Measurements from ENCODE around the gene PYM1. TPM values are rescaled to one million over a fixed set of nuclear protein-coding genes. Genes with fewer than 3 reads are reported as not detected.

PYM1 gene
- polyA plus RNA-seq, 1 donor from 2014 or later = 49.3 TPM

DNA sequence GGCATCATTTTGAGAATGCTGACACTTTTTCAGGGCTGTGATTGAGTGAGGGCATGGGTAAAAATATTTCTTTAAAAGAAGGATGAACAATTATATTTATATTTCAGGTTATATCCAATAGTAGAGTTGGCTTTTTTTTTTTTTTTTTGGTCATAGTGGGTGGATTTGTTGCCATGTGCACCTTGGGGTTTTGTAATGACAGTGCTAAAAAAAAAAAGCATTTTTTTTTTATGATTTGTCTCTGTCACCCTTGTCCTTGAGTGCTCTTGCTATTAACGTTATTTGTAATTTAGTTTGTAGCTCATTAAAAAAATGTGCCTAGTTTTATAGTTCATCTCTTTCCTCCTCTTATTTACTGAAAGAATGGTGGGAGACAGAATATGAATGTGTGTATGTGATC is 44.8 kb upstream of the PYM1 start:
- Histone ChIP-seq H3K79me2 (replicated peaks; ENCODE audit: insufficient read depth, low read length) (peaks cover 43% of the 10 kb centered on the region), H3K27ac (ENCODE audit: low read length) (peak overlapping the region; percentile 91), H2AFZ (ENCODE audit: low read depth, low read length) (peak overlapping the region; percentile 80), H3K9me3 (ENCODE audit: low read length) (no peaks in the 10 kb centered on the region), H3K4me3 (ENCODE audit: low read length) (peak overlapping the region; percentile 84), H3K27me3 (ENCODE audit: insufficient read depth, low read depth, low read length) (no peaks in the 10 kb centered on the region), H3K9me2 (ENCODE audit: insufficient read depth, low read length) (no peaks in the 10 kb centered on the region), H3F3A (ENCODE audit: insufficient read depth, low read length, poor library complexity, severe bottlenecking) (no peaks in the 10 kb centered on the region), H3K9ac (ENCODE audit: low read length) (peak overlapping the region; percentile 76), H3K4me2 (ENCODE audit: low read length) (peak overlapping the region; percentile 63), H4K20me1 (ENCODE audit: insufficient read depth) (no peaks in the 10 kb centered on the region), H3K36me3 (ENCODE audit: insufficient read depth, low read length) (no peaks in the 10 kb centered on the region)
- TF ChIP-seq EZH2 (IDR thresholded peaks at IDR 0.05; ENCODE audit: borderline replicate concordance, insufficient read depth, low read length, poor library complexity, severe bottlenecking) (no peak), EP300 (conservative IDR thresholded peaks at IDR 0.05; ENCODE audit: poor library complexity, severe bottlenecking) (no peak), POLR2AphosphoS5 (IDR thresholded peaks at IDR 0.05) (no peak), SMC3 (conservative IDR thresholded peaks at IDR 0.05; ENCODE audit: poor library complexity) (no peak), RAD21 (conservative IDR thresholded peaks at IDR 0.05) (no peak), MXI1 (conservative IDR thresholded peaks at IDR 0.05; ENCODE audit: poor library complexity, severe bottlenecking) (no peak), TAF1 (IDR thresholded peaks at IDR 0.05; ENCODE audit: low read depth) (no peak)
- TF ChIP-seq, protein P1, sequence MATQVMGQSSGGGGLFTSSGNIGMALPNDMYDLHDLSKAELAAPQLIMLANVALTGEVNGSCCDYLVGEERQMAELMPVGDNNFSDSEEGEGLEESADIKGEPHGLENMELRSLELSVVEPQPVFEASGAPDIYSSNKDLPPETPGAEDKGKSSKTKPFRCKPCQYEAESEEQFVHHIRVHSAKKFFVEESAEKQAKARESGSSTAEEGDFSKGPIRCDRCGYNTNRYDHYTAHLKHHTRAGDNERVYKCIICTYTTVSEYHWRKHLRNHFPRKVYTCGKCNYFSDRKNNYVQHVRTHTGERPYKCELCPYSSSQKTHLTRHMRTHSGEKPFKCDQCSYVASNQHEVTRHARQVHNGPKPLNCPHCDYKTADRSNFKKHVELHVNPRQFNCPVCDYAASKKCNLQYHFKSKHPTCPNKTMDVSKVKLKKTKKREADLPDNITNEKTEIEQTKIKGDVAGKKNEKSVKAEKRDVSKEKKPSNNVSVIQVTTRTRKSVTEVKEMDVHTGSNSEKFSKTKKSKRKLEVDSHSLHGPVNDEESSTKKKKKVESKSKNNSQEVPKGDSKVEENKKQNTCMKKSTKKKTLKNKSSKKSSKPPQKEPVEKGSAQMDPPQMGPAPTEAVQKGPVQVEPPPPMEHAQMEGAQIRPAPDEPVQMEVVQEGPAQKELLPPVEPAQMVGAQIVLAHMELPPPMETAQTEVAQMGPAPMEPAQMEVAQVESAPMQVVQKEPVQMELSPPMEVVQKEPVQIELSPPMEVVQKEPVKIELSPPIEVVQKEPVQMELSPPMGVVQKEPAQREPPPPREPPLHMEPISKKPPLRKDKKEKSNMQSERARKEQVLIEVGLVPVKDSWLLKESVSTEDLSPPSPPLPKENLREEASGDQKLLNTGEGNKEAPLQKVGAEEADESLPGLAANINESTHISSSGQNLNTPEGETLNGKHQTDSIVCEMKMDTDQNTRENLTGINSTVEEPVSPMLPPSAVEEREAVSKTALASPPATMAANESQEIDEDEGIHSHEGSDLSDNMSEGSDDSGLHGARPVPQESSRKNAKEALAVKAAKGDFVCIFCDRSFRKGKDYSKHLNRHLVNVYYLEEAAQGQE (IDR thresholded peaks at IDR 0.05; ENCODE audit: borderline replicate concordance) = no peak
- TF ChIP-seq, protein P2, sequence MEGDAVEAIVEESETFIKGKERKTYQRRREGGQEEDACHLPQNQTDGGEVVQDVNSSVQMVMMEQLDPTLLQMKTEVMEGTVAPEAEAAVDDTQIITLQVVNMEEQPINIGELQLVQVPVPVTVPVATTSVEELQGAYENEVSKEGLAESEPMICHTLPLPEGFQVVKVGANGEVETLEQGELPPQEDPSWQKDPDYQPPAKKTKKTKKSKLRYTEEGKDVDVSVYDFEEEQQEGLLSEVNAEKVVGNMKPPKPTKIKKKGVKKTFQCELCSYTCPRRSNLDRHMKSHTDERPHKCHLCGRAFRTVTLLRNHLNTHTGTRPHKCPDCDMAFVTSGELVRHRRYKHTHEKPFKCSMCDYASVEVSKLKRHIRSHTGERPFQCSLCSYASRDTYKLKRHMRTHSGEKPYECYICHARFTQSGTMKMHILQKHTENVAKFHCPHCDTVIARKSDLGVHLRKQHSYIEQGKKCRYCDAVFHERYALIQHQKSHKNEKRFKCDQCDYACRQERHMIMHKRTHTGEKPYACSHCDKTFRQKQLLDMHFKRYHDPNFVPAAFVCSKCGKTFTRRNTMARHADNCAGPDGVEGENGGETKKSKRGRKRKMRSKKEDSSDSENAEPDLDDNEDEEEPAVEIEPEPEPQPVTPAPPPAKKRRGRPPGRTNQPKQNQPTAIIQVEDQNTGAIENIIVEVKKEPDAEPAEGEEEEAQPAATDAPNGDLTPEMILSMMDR (IDR thresholded peaks at IDR 0.05; ENCODE audit: poor library complexity, severe bottlenecking) = no peak

DNA sequence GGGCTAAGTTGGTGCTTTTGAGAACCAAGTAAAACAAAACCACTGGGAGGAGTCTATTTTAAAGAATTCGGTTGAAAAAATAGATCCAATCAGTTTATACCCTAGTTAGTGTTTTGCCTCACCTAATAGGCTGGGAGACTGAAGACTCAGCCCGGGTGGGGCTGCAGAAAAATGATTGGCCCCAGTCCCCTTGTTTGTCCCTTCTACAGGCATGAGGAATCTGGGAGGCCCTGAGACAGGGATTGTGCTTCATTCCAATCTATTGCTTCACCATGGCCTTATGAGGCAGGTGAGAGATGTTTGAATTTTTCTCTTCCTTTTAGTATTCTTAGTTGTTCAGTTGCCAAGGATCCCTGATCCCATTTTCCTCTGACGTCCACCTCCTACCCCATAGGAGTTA is 44.3 kb upstream of the PYM1 start:
- Histone ChIP-seq H3K27ac (ENCODE audit: low read length) (peak overlapping the region; percentile 91), H3F3A (ENCODE audit: insufficient read depth, low read length, poor library complexity, severe bottlenecking) (no peaks in the 10 kb centered on the region), H4K20me1 (ENCODE audit: insufficient read depth) (no peaks in the 10 kb centered on the region), H3K9me2 (ENCODE audit: insufficient read depth, low read length) (no peaks in the 10 kb centered on the region), H2AFZ (ENCODE audit: low read depth, low read length) (no peak overlapping the region), H3K4me3 (ENCODE audit: low read length) (peak overlapping the region; percentile 84), H3K79me2 (replicated peaks; ENCODE audit: insufficient read depth, low read length) (peaks cover 39% of the 10 kb centered on the region), H3K4me2 (ENCODE audit: low read length) (peak overlapping the region; percentile 63), H3K9ac (ENCODE audit: low read length) (peak overlapping the region; percentile 76), H3K36me3 (ENCODE audit: insufficient read depth, low read length) (no peaks in the 10 kb centered on the region), H3K27me3 (ENCODE audit: insufficient read depth, low read depth, low read length) (no peaks in the 10 kb centered on the region), H3K9me3 (ENCODE audit: low read length) (no peaks in the 10 kb centered on the region)
- no peak for TF ChIP-seq SMC3 (conservative IDR thresholded peaks at IDR 0.05; ENCODE audit: poor library complexity)
- TF ChIP-seq EZH2 (IDR thresholded peaks at IDR 0.05; ENCODE audit: borderline replicate concordance, insufficient read depth, low read length, poor library complexity, severe bottlenecking) = no peak
- TF ChIP-seq MXI1 (conservative IDR thresholded peaks at IDR 0.05; ENCODE audit: poor library complexity, severe bottlenecking) = no peak
- TF ChIP-seq, protein P1 (IDR thresholded peaks at IDR 0.05; ENCODE audit: borderline replicate concordance) = no peak
- TF ChIP-seq EP300 (conservative IDR thresholded peaks at IDR 0.05; ENCODE audit: poor library complexity, severe bottlenecking) = no peak
- TF ChIP-seq TAF1 (IDR thresholded peaks at IDR 0.05; ENCODE audit: low read depth) = no peak
- TF ChIP-seq, protein P2 (IDR thresholded peaks at IDR 0.05; ENCODE audit: poor library complexity, severe bottlenecking) = no peak
- TF ChIP-seq RAD21 (conservative IDR thresholded peaks at IDR 0.05) = no peak
- no peak for TF ChIP-seq POLR2AphosphoS5 (IDR thresholded peaks at IDR 0.05)
